SU-DHL-6 (cell line): ENCODE measurements around the gene NFIC.

Source experiments
- CTCF ChIP-seq: fragments of 200-600 bp; sonication (generic); IDR thresholded peaks from one replicate; pipeline ENCODE4 v1.5.1; 2017; ENCODE audit warnings: antibody characterized with exemption, mild to moderate bottlenecking, low read length, moderate library complexity; ENCODE audit not compliant: insufficient read depth, poor library complexity, severe bottlenecking
- EZH2phosphoT487 ChIP-seq: fragments of 200-600 bp; sonication (generic), shearing (Covaris generic); conservative IDR thresholded peaks from 2 replicates; pipeline ENCODE4 v1.6.1; 2018; ENCODE audit warnings: mild to moderate bottlenecking, antibody characterized with exemption, low read length, moderate library complexity, mixed read lengths

DNA sequence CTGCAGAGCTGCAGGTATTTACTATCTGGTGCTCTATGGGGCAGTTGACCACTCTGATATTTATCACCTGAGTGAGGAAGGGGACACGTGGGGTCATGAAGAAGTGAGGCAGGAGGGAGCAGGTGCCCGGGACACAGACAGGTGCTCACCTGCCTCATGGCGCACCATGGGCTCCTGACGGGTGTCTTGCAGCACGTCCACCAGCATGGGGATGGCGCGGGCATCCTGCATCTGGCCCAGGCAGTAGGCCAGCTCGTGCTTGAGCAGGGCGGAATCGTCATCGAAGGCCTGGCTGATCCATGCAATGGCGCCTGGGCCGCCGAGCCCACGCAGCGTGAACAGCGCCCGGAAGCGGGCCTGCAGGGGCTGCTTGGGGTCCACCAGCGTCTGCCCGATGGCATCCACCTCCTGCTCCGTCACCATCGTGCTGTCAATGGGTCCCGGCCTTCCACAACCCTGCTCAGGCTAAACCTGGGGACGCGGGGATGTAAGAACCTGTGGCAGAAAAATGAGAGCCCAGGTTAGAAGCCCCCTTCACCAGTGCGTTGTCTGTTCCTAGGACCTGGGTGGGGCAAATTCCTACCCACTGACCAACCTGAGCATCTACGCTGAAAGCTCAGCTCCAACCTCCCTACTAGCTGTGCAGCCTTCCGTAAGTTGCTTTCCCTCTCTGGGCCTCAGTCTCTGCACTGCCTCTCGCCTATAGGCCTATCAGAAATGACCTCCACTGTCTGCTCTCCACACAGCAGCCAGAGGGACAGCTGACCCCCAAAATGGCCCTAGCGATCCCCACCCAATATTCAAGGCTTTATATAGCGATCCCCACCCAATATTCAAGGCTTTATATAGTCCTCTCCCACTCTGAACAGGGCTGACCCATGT is 130.2 kb downstream of the NFIC start:
- TF ChIP-seq CTCF (no peak), EZH2phosphoT487 (no peak)
